Right renal pelvis (tissue), 4 donors: ENCODE measurements around the gene RBM3. TPM values are rescaled to one million over a fixed set of nuclear protein-coding genes. Genes with fewer than 3 reads are reported as not detected.

Experiments used
- DNase-seq, 4 donors: peaks; one replicate each; pipeline ENCODE4 v3.0.0-alpha.2; 2013; ENCODE audit warnings: low read depth in 4 of 4, low spot score in 3 of 4, missing footprints in 1 of 4
- polyA plus RNA-seq, 4 donors: library from polyadenylated mRNA; unstranded; fragments of 120-200 nt; gene quantifications; one replicate each; pipeline ENCODE4 v1.2.1, GENCODE V29; 2013; ENCODE audit not compliant: insufficient read length in 4 of 4

RBM3 gene
- polyA plus RNA-seq, 4 donors, result 265 to 315 (median 300) TPM

DNA sequence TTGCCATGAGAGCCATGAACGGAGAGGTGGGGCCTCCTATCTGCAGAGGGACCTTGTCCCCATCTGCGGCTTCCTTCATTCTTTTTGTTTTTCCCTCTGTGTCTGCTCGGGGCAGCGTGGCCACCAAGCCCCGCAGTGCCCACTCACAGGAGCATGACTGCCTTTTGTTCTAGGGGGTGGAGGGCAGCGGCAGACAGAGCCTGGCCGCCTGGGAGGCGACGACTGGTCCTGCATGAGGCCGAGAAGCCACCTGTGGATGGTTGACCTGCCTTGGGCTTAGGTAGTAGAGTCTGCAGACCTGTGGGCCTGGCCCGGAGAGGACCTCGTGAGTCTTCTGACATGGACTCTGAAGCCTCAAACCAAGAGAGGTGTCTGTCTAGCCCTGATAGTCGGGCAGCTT lies 1.4 kb downstream of the RBM3 start:
- DNase-seq, result no peak

GRCh38 chrX:48576108-48576507 lies 1.8 kb downstream of the RBM3 start:
- DNase-seq, result no peak

DNA sequence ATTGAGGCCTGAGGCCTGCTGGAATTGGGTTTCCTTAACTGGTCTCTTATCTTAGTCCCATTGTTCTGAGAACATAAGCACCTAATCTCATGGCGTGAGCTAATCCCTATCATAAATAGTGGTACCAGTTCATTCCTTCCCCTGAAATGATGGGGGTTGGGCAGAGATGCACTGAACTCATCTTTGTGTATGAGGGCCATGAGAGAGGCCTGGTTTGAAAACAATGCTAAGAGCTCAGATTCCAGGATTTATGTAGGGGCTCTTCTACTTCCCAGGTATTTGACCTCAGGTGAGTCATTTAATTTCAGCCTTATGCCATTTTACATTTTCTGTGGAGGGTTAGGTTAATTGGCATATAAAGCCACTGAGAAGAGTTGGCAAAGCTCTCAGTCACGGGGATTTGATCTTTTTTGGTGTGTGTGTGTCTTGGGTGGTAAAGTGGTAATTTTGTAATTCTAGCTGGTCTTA lies 4.4 kb downstream of the RBM3 start:
- no peak for DNase-seq

DNA sequence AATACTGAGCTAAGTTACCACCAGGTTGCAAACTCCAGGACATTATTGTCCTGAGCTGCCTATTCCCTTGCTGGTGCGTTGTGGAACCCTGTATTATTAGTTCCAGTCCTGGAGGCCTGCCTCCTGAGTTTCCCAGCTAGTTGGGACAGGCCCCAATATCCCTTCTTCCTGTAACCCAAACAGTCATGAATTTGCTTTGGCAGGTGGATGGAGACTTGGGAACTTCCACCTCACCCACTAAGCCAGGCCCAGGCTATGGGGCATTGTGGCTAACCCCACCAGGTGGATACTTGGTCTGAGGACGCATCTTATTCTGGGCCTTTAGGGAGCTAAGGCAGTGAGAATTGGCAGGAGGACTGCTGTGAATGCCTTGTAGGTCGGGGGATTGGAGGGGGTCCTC lies 5.0 kb downstream of the RBM3 start:
- no peak for DNase-seq

- no peak for DNase-seq
Measured at GRCh38 chrX:48580662-48581061, 6.4 kb downstream of the RBM3 start.

- no peak for DNase-seq
Measured at GRCh38 chrX:48584698-48585097, 10.4 kb downstream of the RBM3 start.

- DNase-seq, result no peak
Measured at GRCh38 chrX:48589482-48590162, 15.3 kb downstream of the RBM3 start.

- DNase-seq, result no peak
Measured at GRCh38 chrX:48590203-48591103, 16.2 kb downstream of the RBM3 start.

DNA sequence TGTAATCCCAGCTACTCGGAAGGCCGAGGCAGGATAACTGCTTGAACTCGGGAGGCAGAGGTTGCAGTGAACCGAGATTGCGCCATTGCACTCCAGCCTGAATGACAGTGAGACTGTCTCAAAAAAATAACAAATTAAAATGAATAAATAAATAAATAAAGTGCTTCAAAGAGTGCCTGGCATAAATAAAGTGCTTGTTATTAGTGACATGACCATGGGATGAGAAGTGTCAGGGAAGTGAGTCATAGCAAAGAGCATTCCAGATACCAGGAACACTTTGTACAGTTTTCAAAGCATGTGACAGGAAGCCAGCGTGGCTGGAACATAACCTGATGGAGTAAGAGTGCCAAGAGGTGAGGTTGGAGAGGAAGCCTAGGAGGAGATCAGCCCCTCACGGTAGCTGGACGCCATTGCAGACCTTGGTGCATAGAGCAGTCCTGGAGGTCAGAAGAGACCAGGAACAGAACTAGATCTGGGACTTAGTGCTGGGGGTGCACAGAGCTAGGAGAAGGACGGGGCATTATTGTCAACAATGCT lies 17.0 kb downstream of the RBM3 start:
- no peak for DNase-seq

- no peak for DNase-seq
Measured at GRCh38 chrX:48592971-48593370, 18.7 kb downstream of the RBM3 start.

DNA sequence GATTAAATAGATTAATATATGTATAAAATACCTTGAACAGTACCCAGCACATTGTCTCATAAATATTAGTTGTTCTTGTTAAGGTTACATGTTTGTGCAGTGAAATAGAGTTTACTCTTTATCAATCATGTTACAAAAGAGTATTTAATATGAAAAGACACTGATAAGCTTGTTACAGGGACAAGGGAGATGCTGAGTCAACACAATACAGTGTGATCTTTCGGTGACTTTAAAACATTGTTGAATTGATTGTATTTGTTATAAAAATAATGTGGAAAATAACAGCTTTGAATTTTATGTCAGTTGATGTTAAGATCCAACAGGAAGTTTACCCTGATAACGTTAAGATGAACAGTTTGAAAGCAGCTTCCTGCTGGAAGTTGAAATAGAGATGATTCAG lies 21.6 kb downstream of the RBM3 start:
- no peak for DNase-seq

DNA sequence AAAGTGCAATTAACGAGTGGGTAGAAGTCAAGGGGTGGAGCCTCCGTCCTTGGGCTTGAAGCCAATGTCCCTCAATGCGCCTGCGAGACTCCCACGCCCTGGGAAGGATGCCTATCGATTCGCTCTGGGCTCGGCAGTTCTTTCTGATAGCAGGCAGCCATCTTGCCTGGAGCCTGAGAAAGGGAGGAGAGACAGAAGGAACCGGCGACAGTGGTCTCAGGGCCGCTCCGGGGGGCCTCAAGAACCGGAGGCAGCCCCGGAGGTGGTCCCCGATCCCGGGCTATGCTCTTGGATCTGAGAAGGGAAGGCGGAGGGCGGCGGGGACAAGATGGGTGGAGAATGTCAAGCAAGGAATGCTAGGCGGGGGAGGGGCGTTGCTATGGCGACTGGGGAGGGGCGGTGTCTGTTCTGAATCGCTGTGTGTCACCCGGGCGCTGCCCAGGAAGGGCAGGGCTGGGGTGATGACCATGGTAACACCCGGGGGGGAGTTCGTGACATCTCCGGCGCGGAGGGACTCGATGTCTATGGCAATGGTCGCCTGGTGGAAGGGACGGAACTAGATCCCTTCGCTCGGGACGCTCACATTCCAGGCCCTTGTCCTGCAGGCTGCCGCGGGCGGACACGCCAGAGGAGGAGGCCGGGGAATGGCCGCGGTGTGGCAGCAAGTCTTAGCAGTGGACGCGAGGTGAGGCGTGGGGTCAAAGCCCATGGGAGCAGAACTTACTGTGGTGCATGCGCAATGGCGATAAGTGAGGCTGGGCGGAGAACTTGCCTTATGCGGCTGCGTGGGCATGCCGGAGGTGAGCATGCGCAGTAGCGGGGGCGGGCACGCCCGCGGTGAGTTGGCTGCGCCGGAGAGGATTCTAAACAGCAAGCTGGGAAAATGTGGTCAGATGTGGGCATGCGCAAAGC lies 23.3 kb downstream of the RBM3 start, which contains the start of gene WDR13:
Gene WDR13 (plus strand): TSS at position 140 of the 912 bp plus-strand sequence. CDS start 505 bp downstream, at position 645.
- DNase-seq, result peak; percentile 79 to 87 (median 81)

DNA sequence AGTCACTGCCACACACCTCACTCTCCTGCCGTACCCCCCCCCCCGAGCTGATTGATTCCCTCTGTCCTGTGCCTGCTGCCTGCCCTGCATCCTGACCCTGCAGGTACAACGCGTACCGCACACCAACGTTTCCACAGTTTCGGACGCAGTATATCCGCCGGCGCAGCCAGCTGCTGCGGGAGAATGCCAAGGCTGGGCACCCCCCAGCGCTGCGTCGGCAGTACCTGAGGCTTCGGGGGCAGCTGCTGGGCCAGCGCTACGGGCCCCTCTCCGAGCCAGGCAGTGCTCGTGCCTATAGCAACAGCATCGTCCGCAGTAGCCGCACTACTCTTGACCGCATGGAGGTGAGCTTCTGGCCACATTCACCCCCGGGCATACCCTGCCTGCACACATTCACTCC lies 24.3 kb downstream of the RBM3 start:
- DNase-seq, result no peak

- DNase-seq, result no peak
Measured at GRCh38 chrX:48599341-48599740, 25.1 kb downstream of the RBM3 start.

- DNase-seq, result no peak
Measured at GRCh38 chrX:48600226-48600625, 25.9 kb downstream of the RBM3 start.

GRCh38 chrX:48601741-48602394 lies 27.6 kb downstream of the RBM3 start:
- no peak for DNase-seq

- DNase-seq, result no peak
Measured at GRCh38 chrX:48604701-48605100, 30.4 kb downstream of the RBM3 start.

- no peak for DNase-seq
Measured at GRCh38 chrX:48606091-48606490, 31.8 kb downstream of the RBM3 start.

DNA sequence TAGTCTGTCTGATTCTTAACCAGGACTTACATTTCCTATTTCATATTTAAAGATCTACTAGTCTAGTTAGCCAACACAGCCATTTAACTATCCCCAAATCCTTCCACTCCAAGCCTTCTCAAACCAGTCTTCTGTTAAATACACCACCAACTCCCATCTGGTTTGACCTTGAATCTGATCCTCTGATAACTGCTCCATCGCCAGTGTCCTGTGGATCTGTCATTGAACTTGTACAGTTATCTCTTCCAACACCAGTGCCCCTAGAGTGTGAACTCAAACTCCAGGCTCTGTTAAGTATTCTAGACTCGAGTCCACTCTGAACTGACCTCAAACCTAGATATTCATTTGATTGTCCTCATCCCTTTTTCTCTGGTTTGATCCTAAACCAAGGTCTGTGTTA lies 37.4 kb downstream of the RBM3 start:
- DNase-seq, result no peak
